NOMO-1 (cell line): ENCODE results near the gene STIM2.
"Not testable (repeated sequence)": the region's sequence is repeated elsewhere in the genome, so short reads cannot be mapped to it uniquely, and the experiment has no call there.

Experiments used
- DNase-seq, 2 experiments: peaks; one replicate each; lab custom pipeline; 2025; ENCODE audit not compliant: unreplicated experiment in 2 of 2; lab: John Stamatoyannopoulos, UW

Gene STIM2

GRCh38 chr4:27022963-27023362 lies 162.3 kb downstream of the STIM2 start:
- no peak for DNase-seq

DNA sequence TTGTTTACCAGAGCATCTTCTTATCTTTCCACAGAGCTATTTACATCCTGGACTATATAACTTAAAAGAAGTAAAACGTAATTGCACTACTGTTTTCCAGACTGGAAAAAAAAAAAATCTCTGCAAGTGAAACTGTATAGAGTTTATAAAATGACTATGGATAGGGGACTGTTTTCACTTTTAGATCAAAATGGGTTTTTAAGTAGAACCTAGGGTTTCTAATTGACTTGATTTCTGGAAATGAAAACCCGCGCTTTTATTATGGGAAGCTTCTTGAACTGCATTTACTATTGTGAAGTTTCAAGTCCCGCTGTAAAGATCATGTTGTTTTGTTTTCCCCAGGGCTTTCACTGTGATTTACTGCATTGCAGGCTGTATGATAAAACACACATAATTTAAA lies 162.7 kb downstream of the STIM2 start:
- DNase-seq = no peak

DNA sequence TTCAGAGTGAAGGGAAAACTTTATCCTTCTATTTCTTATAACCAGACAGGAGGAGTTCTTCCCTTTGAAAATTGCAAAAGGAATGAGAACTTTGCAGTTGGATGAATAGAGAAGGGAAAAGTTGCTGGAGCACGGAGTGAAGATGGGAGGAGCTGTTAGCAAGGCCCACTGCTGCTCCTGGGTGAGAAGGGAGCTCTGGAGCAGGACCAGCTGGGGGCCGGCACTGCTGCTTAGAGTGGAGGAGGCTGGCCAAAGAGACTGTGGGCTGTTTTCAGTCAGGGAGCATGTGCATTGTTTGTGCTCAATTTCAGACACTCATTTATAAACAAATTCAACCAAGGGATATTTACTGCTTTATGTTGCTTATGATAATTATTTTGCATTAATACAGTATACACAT lies 164.2 kb downstream of the STIM2 start:
- no peak for DNase-seq

DNA sequence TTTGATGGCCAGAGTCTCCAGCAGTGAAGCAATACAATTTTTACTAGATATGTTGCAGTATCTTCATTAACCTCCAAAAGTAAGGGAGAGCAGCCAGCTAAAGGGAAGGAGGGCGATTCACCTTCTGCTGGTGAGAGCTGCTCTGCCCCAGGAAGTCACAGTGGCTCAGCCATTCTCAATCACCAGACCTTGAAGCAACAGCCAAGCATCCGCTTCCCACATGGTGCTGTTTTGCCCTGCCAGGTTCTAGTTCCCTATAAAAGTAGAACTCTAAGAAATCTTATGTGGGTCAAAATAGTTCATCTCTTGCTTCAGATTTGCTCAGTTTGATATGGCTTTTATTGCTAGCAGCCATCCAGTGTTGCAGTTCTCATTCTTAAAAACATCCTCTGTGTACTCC lies 166.8 kb downstream of the STIM2 start:
- no peak for DNase-seq

GRCh38 chr4:27035127-27035526 lies 174.5 kb downstream of the STIM2 start:
- DNase-seq = not testable (repeated sequence)

DNA sequence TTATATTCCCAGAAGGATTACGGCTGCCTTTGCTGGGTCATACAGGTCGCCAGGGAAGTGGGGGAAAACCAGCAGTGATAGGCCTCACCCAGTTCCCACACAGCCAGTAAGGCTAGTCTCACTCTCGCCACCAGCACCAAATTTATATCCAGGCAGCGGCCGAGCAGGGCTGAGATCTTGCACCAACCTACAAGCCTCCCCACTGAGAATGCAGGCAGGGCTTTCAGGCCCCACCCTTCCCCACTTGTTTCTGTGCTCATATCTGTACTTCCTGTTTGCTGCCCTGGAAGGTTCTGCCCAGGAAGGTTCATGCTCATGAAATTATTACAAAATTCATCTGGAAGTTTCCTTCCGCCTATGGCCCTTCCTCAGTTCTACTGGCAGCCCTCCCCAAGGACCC lies 179.7 kb downstream of the STIM2 start:
- DNase-seq = peak; percentile 63 to 64

GRCh38 chr4:27042411-27042810 lies 181.8 kb downstream of the STIM2 start:
- no peak for DNase-seq

- no peak for DNase-seq
Measured at GRCh38 chr4:27043200-27043599, 182.6 kb downstream of the STIM2 start.

DNA sequence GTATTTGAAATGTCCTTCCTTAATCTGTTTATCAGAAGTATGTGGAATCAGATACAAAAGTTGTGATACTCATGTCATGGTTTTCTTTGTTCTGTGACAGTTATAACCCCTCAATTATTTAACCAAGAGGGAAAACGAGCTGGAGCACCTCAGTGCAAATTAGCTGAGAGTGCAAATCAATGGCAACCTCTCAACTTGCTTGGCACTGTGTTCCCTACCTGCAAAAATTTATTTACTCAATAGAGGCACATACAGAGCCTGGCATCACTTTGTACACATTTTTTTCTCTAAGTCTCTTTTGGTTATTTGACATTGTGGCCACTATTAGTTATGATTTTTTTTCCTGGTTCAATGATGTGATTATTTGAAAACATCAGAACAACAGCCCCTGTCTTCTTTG lies 186.2 kb downstream of the STIM2 start:
- DNase-seq = no peak

DNA sequence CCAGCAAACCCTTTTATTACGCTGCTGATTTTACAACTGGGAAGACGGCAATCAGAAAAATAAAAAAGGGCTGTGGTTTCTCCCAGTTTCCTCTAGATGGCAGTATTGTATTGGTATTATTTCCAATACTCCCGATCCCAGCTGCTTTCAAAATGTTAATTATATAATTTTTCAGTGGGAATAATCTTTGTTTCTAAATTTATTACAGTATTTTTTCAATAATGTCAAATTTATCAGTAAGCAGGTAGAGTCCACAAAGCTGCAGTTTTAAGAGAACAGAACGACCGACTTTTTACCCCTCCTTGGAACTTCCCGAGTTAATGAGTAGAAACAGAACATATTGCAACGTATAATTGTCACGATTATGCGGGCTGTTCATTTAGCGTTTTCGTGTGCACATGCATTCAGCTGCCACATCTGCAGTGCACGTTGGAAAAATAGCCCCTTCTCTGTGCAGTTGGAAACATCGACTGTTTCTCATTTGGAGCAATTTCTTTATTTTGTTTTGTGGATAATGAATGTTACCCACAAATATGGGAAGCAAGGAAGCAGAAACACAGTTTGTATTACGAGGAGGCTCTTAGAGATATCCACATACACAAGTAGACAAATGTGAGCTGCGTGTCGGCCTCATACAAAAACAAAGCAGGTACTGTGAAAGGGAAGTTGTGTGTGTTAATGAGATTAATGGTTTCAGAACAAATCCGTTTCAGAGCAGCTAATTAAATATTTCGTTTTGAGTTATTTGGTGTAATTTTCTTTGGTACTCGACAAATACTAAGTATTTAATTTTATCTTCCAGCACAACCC lies 188.0 kb downstream of the STIM2 start:
- DNase-seq = peak in 1 of 2 experiments; percentile 68

GRCh38 chr4:27049239-27049829 lies 188.7 kb downstream of the STIM2 start:
- no peak for DNase-seq

- no peak for DNase-seq
Measured at GRCh38 chr4:27050731-27051130, 190.1 kb downstream of the STIM2 start.

GRCh38 chr4:27055221-27055760 lies 194.7 kb downstream of the STIM2 start:
- DNase-seq = no peak

GRCh38 chr4:27056281-27056680 lies 195.6 kb downstream of the STIM2 start:
- no peak for DNase-seq

- DNase-seq = no peak
Measured at GRCh38 chr4:27057053-27057452, 196.4 kb downstream of the STIM2 start.

- no peak for DNase-seq
Measured at GRCh38 chr4:27057662-27058061, 197.0 kb downstream of the STIM2 start.

- DNase-seq = no peak
Measured at GRCh38 chr4:27058819-27059406, 198.3 kb downstream of the STIM2 start.

DNA sequence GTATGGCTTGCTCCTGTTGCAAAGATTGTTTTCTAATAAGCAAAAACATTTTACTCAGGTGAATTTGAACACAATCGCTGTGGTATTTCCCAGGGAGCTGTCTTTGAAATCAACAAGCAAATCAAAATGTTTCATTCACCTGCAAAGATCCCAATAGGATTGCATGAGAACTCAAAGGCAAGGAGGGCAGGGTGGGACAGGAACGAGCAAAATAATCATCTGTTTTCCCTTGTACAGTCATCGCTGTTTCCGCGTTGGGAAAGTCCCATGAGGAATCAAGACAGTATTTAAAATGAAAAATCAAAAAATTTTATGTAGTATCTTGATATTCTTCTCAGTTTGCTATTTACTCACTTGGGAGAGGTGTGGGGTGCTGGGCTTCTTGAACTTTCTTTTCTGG lies 198.8 kb downstream of the STIM2 start:
- DNase-seq = no peak

- DNase-seq = no peak
Measured at GRCh38 chr4:27062256-27062655, 201.6 kb downstream of the STIM2 start.

GRCh38 chr4:27066591-27066990 lies 205.9 kb downstream of the STIM2 start:
- peak; percentile 22 to 66 for DNase-seq

DNA sequence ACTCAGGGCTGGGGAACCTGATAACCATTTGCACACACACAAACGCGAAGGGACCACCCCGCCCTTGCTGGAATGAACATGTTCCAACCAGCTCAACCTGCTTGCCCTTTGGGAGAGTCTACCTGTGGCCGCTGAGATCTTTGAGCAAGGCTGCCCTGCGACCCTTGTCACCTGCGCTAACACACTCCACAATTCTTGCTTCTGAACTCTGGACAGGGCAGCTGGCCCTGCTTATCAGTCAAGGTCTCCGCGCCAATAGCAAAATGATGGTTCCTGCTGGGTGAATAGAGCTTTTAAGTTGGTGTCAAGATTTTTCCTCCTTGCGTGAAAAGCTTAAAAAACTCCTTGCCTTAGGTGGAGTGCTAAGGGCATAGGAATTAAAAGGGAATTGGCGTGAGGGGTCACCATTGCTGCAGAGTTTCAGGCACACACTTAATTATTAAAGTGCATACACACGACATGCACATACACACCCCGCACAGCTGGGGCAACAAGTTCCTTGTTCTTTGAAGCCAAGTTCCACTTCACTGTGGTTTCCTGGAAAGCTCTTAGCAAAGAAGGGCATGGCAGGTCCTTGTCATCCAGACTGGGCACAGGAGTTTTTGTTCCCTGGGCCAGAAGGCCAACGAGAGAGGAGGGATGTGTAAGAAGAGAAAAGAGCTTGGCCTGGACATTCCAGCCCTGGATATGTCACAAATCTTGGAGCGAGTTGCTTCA lies 207.7 kb downstream of the STIM2 start:
- DNase-seq = no peak
